ENCODE measurements around the gene TUSC2. TPM values are rescaled to one million over a fixed set of nuclear protein-coding genes. Genes with fewer than 3 reads are reported as not detected.
A peak's percentile ranks its signal among the peaks of the same experiment; 100 is the strongest.

The TUSC2 gene
- total and polyA plus RNA-seq, 2 of the 13 experiments (the other 11 are each of a cell fraction or from before 2014, with no cell fraction given), result 36.7 to 39.1 TPM

- TF ChIP-seq ZNF770 (CRISPR knock-in tag; IDR thresholded peaks at IDR 0.05) (peak; percentile 48; the same call in 1 of the 2 replicates), RARG (CRISPR knock-in tag; IDR thresholded peaks at IDR 0.05; ENCODE audit: low read depth) (no peak), TCF7 (IDR thresholded peaks at IDR 0.05; ENCODE audit: low read depth) (no peak), ZNF207 (IDR thresholded peaks at IDR 0.05; ENCODE audit: borderline replicate concordance) (no peak), ZBTB46 (CRISPR knock-in tag; IDR thresholded peaks at IDR 0.05; ENCODE audit: borderline replicate concordance) (no peak), SIX4 (CRISPR knock-in tag; IDR thresholded peaks at IDR 0.05) (no peak), ATF6 (CRISPR knock-in tag; conservative IDR thresholded peaks at IDR 0.05) (no peak), ZNF441 (CRISPR knock-in tag; IDR thresholded peaks at IDR 0.05; ENCODE audit: borderline replicate concordance) (no peak), TBX3 (IDR thresholded peaks at IDR 0.05; ENCODE audit: borderline replicate concordance) (peak; percentile 19; the same call in 1 of the 2 replicates), NR2C2 (CRISPR knock-in tag; IDR thresholded peaks at IDR 0.05; ENCODE audit: borderline replicate concordance) (peak; percentile 47; the same call in 1 of the 2 replicates), MED13 (CRISPR knock-in tag; IDR thresholded peaks at IDR 0.05) (no peak), HDAC6 (IDR thresholded peaks at IDR 0.05; ENCODE audit: low read depth, low read length) (no peak), GABPA (IDR thresholded peaks at IDR 0.05; ENCODE audit: low read depth, low read length) (no peak), GABPA (CRISPR knock-in tag; IDR thresholded peaks at IDR 0.05; ENCODE audit: low read depth) (peak; percentile 95), ZBED4 (CRISPR knock-in tag; IDR thresholded peaks at IDR 0.05; ENCODE audit: borderline replicate concordance) (no peak; the same call in 1 of the 2 replicates), GPBP1L1 (CRISPR knock-in tag; IDR thresholded peaks at IDR 0.05) (no peak)
Observed at GRCh38 chr3:50327943-50328691, at the start of gene TUSC2 (continued).

All from HepG2 (cell line).